GM23338 (cell line): Measurements from ENCODE around the gene MYL4. TPM values are rescaled to one million over a fixed set of nuclear protein-coding genes. Genes with fewer than 3 reads are reported as not detected.

Experiments used
- ATAC-seq: fragments of 200-7000 bp; cut with Tn5 transposase; 3 replicates; pipeline ENCODE4 v1.9.1; 2020
- DNase-seq: peaks from one replicate; pipeline ENCODE4 v3.0.0-alpha.2; 2015; ENCODE audit warnings: low spot score
- H2AFZ ChIP-seq: fragments of 200-600 bp; sonication (generic); 2 replicates; pipeline ENCODE4 v1.8.0; 2016; ENCODE audit warnings: antibody characterized with exemption, mild to moderate bottlenecking, moderate library complexity
- H3F3A ChIP-seq: fragments of 200-600 bp; sonication (generic); replicated peaks from 2 replicates; pipeline ENCODE4 v1.8.0; 2017; ENCODE audit warnings: antibody characterized with exemption, mixed run types, low read depth
- H3K27ac ChIP-seq: fragments of 200-600 bp; sonication (generic); 2 replicates; pipeline ENCODE4 v1.6.1; 2016; ENCODE audit warnings: low read depth
- H3K27me3 ChIP-seq: fragments of 200-600 bp; sonication (generic); 2 replicates; pipeline ENCODE4 v1.8.0; 2016; ENCODE audit warnings: mild to moderate bottlenecking, mixed run types, moderate library complexity; ENCODE audit not compliant: insufficient read depth
- H3K36me3 ChIP-seq: fragments of 200-600 bp; sonication (generic); 2 replicates; pipeline ENCODE4 v1.8.0; 2016; ENCODE audit warnings: mild to moderate bottlenecking; ENCODE audit not compliant: insufficient read depth
- H3K4me1 ChIP-seq: fragments of 200-600 bp; sonication (generic); 2 replicates; pipeline ENCODE4 v1.8.0; 2016; ENCODE audit warnings: mild to moderate bottlenecking, moderate library complexity; ENCODE audit not compliant: insufficient read depth
- H3K4me2 ChIP-seq: fragments of 200-600 bp; sonication (generic); 2 replicates; pipeline ENCODE4 v1.7.1; 2017; ENCODE audit warnings: mixed run types
- H3K4me3 ChIP-seq: fragments of 200-600 bp; sonication (generic); 2 replicates; pipeline ENCODE4 v1.6.1; 2016; ENCODE audit warnings: mixed run types
- H3K79me2 ChIP-seq: fragments of 200-600 bp; sonication (generic); replicated peaks from 2 replicates; pipeline ENCODE4 v1.8.0; 2017; ENCODE audit warnings: mild to moderate bottlenecking; ENCODE audit not compliant: insufficient read depth
- H3K9me2 ChIP-seq: fragments of 200-600 bp; sonication (generic); 2 replicates; pipeline ENCODE4 v1.8.0; 2017; ENCODE audit not compliant: insufficient read depth
- H4K20me1 ChIP-seq: fragments of 200-600 bp; sonication (generic); replicated peaks from 2 replicates; pipeline ENCODE4 v1.8.0; 2017; ENCODE audit warnings: mild to moderate bottlenecking; ENCODE audit not compliant: insufficient read depth
- H3K27ac Mint-ChIP-seq: 2 replicates; pipeline ENCODE4 v1.8.0; 2020; ENCODE audit warnings: inconsistent platforms, mild to moderate bottlenecking, moderate library complexity, mixed read lengths
- H3K27me3 Mint-ChIP-seq: 3 replicates; pipeline ENCODE4 v1.8.0; 2022; ENCODE audit warnings: low read depth, mild to moderate bottlenecking, moderate library complexity, mixed read lengths, inconsistent platforms; ENCODE audit not compliant: insufficient read depth, poor library complexity
- H3K36me3 Mint-ChIP-seq: 3 replicates; pipeline ENCODE4 v1.8.0; 2021; ENCODE audit warnings: low read depth, mild to moderate bottlenecking, inconsistent platforms, moderate library complexity, mixed read lengths
- H3K4me1 Mint-ChIP-seq: 3 replicates; pipeline ENCODE4 v1.8.0; 2020; ENCODE audit warnings: mild to moderate bottlenecking, inconsistent platforms, mixed read lengths
- H3K4me3 Mint-ChIP-seq: 3 replicates; pipeline ENCODE4 v1.8.0; 2021; ENCODE audit warnings: moderate library complexity, mild to moderate bottlenecking, inconsistent platforms, mixed read lengths
- H3K9me3 Mint-ChIP-seq: 3 replicates; pipeline ENCODE4 v1.8.0; 2020; ENCODE audit warnings: moderate library complexity, mild to moderate bottlenecking, inconsistent platforms, mixed read lengths
- CREB1 ChIP-seq: fragments of 250-450 bp; sonication (Bioruptor Pico); IDR thresholded peaks from 2 replicates; pipeline ENCODE4 v1.5.0; 2020; ENCODE audit warnings: low read depth, mild to moderate bottlenecking, moderate library complexity
- CTCF ChIP-seq, 2 experiments: fragments of 200-600 bp in 1 of 2; sonication (generic) in 1 of 2; conservative IDR thresholded peaks; 2 replicates each; pipeline versions ENCODE4 v1.5.1 to v1.6.1; 2016 to 2017; ENCODE audit warnings: antibody characterized with exemption in 2 of 2, low read depth in 2 of 2, mild to moderate bottlenecking in 2 of 2, moderate library complexity in 1 of 2
- EZH2 ChIP-seq: fragments of 200-600 bp; sonication (generic); IDR thresholded peaks from one replicate; pipeline ENCODE4 v1.8.0; 2017; ENCODE audit warnings: antibody characterized with exemption, mild to moderate bottlenecking, low read depth; ENCODE audit not compliant: unreplicated experiment
- EZH2phosphoT487 ChIP-seq: fragments of 200-600 bp; sonication (generic); IDR thresholded peaks from one replicate; pipeline ENCODE4 v1.8.1; 2018; ENCODE audit warnings: antibody characterized with exemption; ENCODE audit not compliant: unreplicated experiment
- JUNB ChIP-seq: IDR thresholded peaks from one replicate; pipeline ENCODE4 v1.6.1; 2016; ENCODE audit warnings: antibody characterized with exemption; ENCODE audit not compliant: unreplicated experiment
- NANOG ChIP-seq: IDR thresholded peaks from 2 replicates; pipeline ENCODE4 v1.6.1; 2016; ENCODE audit warnings: antibody characterized with exemption, borderline replicate concordance
- POLR2AphosphoS5 ChIP-seq: IDR thresholded peaks from 2 replicates; pipeline ENCODE4 v1.6.1; 2016; ENCODE audit warnings: antibody characterized with exemption, low read depth
- ZNF114 ChIP-seq: fragments of 250-450 bp; sonication (Bioruptor Pico); IDR thresholded peaks from 2 replicates; pipeline ENCODE4 v1.5.0; 2020; ENCODE audit warnings: mild to moderate bottlenecking, moderate library complexity
- polyA plus RNA-seq: library from polyadenylated mRNA; unstranded; fragments of >200 nt; fragmentation: Nextera tagmentation; extraction: Ambion mirVana; gene quantifications from 2 replicates; pipeline ENCODE4 v1.2.1, GENCODE V29; 2016
- total RNA-seq: library from RNA; depleted of rRNA; stranded (reverse); fragments of >200 nt; shearing (Covaris generic); gene quantifications from 2 replicates; pipeline ENCODE4 v1.2.3, GENCODE V29; 2014
- TF ChIP-seq, protein P1 (sequence below): fragments of 250-450 bp; sonication (Bioruptor Pico); IDR thresholded peaks from 2 replicates; pipeline ENCODE4 v1.5.0; 2020; ENCODE audit warnings: mild to moderate bottlenecking, moderate library complexity
- TF ChIP-seq, protein P2 (sequence below): IDR thresholded peaks from one replicate; pipeline ENCODE4 v1.6.1; 2018; ENCODE audit warnings: antibody characterized with exemption; ENCODE audit not compliant: unreplicated experiment

The MYL4 gene
- total and polyA plus RNA-seq, 2 experiments from 2014 or later, result 0.44 TPM; not detected in 1

DNA sequence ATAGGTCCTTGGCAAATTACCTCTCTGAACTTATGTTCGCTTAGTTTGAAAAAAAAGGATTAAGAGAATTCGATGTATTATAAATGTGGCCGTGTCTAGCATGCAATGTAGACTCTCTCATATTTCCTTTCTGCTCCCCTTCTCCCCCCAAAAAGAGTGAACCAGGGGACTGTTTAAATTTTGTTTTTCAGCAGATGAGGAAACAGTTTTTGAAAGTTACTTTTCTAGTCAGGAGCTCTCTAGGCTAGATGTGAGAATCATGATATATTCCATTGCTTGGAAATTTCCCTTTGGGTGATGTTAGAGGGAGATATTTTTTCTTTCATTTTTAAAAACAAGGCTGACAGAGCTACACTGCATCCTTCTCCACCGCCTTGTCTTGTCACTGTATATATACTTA, 18.9 kb upstream of the MYL4 start:
- no peaks in the 10 kb centered on the region for H3K36me3 ChIP-seq
- Mint-ChIP-seq H3K27me3 (peaks cover 4% of the 10 kb centered on the region), H3K4me1 (peaks cover 10% of the 10 kb centered on the region; the same call in 2 of the 3 replicates), H3K9me3 (no peaks in the 10 kb centered on the region; the same call in 2 of the 3 replicates), H3K4me3 (peak overlapping the region; percentile 99; the same call in 1 of the 3 replicates), H3K27ac (no peak overlapping the region), H3K36me3 (no peaks in the 10 kb centered on the region)
- no peak overlapping the region for H3K4me2 ChIP-seq
- H3K79me2 ChIP-seq, result peaks cover 34% of the 10 kb centered on the region
- ATAC-seq (no peak), DNase-seq (no peak)
- no peak overlapping the region for H3K27ac ChIP-seq
- H4K20me1 ChIP-seq, result 0 out of 2 replicates have a peak, but pooled peaks cover 20% of the 10 kb centered on the region
- no peaks in the 10 kb centered on the region for H3K27me3 ChIP-seq
- H3K4me1 ChIP-seq, result peaks cover 9% of the 10 kb centered on the region
- no peak overlapping the region for H3K4me3 ChIP-seq
- no peak for TF ChIP-seq CTCF (conservative IDR thresholded peaks at IDR 0.05; ENCODE audit: low read depth in 2 of 2)
- TF ChIP-seq, protein P1, sequence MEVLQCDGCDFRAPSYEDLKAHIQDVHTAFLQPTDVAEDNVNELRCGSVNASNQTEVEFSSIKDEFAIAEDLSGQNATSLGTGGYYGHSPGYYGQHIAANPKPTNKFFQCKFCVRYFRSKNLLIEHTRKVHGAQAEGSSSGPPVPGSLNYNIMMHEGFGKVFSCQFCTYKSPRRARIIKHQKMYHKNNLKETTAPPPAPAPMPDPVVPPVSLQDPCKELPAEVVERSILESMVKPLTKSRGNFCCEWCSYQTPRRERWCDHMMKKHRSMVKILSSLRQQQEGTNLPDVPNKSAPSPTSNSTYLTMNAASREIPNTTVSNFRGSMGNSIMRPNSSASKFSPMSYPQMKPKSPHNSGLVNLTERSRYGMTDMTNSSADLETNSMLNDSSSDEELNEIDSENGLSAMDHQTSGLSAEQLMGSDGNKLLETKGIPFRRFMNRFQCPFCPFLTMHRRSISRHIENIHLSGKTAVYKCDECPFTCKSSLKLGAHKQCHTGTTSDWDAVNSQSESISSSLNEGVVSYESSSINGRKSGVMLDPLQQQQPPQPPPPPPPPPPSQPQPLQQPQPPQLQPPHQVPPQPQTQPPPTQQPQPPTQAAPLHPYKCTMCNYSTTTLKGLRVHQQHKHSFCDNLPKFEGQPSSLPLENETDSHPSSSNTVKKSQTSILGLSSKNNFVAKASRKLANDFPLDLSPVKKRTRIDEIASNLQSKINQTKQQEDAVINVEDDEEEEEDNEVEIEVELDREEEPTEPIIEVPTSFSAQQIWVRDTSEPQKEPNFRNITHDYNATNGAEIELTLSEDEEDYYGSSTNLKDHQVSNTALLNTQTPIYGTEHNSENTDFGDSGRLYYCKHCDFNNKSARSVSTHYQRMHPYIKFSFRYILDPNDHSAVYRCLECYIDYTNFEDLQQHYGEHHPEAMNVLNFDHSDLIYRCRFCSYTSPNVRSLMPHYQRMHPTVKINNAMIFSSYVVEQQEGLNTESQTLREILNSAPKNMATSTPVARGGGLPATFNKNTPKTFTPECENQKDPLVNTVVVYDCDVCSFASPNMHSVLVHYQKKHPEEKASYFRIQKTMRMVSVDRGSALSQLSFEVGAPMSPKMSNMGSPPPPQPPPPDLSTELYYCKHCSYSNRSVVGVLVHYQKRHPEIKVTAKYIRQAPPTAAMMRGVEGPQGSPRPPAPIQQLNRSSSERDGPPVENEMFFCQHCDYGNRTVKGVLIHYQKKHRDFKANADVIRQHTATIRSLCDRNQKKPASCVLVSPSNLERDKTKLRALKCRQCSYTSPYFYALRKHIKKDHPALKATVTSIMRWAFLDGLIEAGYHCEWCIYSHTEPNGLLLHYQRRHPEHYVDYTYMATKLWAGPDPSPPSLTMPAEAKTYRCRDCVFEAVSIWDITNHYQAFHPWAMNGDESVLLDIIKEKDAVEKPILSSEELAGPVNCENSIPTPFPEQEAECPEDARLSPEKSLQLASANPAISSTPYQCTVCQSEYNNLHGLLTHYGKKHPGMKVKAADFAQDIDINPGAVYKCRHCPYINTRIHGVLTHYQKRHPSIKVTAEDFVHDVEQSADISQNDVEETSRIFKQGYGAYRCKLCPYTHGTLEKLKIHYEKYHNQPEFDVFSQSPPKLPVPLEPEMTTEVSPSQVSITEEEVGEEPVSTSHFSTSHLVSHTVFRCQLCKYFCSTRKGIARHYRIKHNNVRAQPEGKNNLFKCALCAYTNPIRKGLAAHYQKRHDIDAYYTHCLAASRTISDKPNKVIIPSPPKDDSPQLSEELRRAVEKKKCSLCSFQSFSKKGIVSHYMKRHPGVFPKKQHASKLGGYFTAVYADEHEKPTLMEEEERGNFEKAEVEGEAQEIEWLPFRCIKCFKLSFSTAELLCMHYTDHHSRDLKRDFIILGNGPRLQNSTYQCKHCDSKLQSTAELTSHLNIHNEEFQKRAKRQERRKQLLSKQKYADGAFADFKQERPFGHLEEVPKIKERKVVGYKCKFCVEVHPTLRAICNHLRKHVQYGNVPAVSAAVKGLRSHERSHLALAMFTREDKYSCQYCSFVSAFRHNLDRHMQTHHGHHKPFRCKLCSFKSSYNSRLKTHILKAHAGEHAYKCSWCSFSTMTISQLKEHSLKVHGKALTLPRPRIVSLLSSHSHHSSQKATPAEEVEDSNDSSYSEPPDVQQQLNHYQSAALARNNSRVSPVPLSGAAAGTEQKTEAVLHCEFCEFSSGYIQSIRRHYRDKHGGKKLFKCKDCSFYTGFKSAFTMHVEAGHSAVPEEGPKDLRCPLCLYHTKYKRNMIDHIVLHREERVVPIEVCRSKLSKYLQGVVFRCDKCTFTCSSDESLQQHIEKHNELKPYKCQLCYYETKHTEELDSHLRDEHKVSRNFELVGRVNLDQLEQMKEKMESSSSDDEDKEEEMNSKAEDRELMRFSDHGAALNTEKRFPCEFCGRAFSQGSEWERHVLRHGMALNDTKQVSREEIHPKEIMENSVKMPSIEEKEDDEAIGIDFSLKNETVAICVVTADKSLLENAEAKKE (CRISPR knock-in tag), result no peak
- no peaks in the 10 kb centered on the region for H3K9me2 ChIP-seq
- H3F3A ChIP-seq, result no peaks in the 10 kb centered on the region
- H2AFZ ChIP-seq, result no peak overlapping the region

DNA sequence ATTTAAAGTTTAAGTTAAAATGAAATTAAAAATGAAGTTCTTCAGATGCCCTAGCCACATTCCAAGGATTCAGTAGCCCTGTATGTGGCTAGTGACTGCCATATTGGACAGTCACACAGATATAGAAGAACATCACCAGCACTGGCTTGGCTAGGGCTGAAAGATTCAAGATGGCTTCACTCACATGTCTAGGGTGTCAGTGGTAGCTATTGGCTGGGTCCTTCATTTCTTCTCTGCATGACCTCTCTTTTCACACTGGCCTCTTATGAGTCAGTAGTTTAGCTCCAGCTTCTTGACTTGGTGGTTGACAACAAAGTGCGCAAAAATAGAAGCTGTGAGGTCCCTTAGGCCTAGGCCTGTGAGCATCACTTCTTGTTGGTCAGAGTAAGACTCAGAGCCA, 18.4 kb upstream of the MYL4 start:
- Histone ChIP-seq H3K27ac (no peak overlapping the region), H3F3A (no peaks in the 10 kb centered on the region), H3K9me2 (no peaks in the 10 kb centered on the region), H3K4me2 (no peak overlapping the region), H3K4me1 (peaks cover 9% of the 10 kb centered on the region), H4K20me1 (0 out of 2 replicates have a peak, but pooled peaks cover 20% of the 10 kb centered on the region), H3K4me3 (no peak overlapping the region), H3K27me3 (no peaks in the 10 kb centered on the region), H3K79me2 (peaks cover 29% of the 10 kb centered on the region), H3K36me3 (no peaks in the 10 kb centered on the region), H2AFZ (0 out of 2 replicates have a peak overlapping the region, but pooled peaks have one; percentile 24)
- Mint-ChIP-seq H3K27ac (no peak overlapping the region), H3K4me3 (no peak overlapping the region), H3K36me3 (no peaks in the 10 kb centered on the region; the same call in 2 of the 3 replicates), H3K9me3 (no peaks in the 10 kb centered on the region; the same call in 2 of the 3 replicates), H3K27me3 (peaks cover 7% of the 10 kb centered on the region), H3K4me1 (peaks cover 10% of the 10 kb centered on the region; the same call in 2 of the 3 replicates)
- ATAC-seq (no peak), DNase-seq (no peak)
- TF ChIP-seq POLR2AphosphoS5, result no peak
- no peak for TF ChIP-seq EZH2phosphoT487
- no peak for TF ChIP-seq CREB1 (CRISPR knock-in tag)
- no peak for TF ChIP-seq ZNF114 (CRISPR knock-in tag)
- no peak for TF ChIP-seq NANOG
- TF ChIP-seq, protein P2, sequence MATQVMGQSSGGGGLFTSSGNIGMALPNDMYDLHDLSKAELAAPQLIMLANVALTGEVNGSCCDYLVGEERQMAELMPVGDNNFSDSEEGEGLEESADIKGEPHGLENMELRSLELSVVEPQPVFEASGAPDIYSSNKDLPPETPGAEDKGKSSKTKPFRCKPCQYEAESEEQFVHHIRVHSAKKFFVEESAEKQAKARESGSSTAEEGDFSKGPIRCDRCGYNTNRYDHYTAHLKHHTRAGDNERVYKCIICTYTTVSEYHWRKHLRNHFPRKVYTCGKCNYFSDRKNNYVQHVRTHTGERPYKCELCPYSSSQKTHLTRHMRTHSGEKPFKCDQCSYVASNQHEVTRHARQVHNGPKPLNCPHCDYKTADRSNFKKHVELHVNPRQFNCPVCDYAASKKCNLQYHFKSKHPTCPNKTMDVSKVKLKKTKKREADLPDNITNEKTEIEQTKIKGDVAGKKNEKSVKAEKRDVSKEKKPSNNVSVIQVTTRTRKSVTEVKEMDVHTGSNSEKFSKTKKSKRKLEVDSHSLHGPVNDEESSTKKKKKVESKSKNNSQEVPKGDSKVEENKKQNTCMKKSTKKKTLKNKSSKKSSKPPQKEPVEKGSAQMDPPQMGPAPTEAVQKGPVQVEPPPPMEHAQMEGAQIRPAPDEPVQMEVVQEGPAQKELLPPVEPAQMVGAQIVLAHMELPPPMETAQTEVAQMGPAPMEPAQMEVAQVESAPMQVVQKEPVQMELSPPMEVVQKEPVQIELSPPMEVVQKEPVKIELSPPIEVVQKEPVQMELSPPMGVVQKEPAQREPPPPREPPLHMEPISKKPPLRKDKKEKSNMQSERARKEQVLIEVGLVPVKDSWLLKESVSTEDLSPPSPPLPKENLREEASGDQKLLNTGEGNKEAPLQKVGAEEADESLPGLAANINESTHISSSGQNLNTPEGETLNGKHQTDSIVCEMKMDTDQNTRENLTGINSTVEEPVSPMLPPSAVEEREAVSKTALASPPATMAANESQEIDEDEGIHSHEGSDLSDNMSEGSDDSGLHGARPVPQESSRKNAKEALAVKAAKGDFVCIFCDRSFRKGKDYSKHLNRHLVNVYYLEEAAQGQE, result no peak
- TF ChIP-seq EZH2, result no peak
- no peak for TF ChIP-seq JUNB
